Epidermal melanocyte (primary cell): ENCODE data around the gene CCNDBP1.
"Not testable (repeated sequence)": the region's sequence is repeated elsewhere in the genome, so short reads cannot be mapped to it uniquely, and the experiment has no call there.

Source experiments
- DNase-seq: peaks from one replicate; pipeline ENCODE4 v3.0.0; 2011; ENCODE audit warnings: low spot score; ENCODE audit not compliant: insufficient read length

The CCNDBP1 gene

DNA sequence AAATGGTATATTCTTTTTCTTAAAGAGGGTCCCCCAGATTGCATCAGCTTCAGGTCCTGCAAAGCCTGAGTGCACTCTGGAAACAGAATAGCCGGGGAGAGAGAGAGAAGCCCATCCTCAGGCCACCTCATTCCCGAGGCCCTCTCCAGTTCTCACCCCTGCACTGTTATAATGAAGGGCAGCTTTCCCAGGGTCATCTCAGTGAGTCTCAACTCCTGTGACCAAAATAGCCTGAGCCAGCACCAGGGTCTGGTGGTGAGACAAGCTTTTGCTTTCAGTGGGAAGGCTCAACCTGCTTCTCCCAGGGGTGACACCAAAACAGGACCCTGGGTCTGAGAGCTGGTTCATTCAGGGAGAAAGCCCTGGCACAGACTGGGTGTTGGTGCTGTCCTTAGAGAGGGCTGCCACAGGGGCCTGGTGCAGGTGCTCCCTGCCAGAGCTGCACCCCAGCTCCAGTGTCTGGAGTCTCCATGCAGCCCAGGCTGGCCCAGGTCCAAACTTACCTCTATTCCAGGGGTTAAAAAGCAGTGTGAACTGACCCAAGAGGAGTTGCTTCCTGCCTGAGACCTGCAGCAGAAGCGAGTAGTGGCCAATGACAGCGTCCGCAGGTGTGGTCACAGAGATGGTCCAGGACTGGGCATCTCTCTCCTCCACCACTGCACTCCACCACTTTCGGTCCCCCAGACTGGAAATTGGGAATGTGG is 29.5 kb downstream of the CCNDBP1 start:
- no peak for DNase-seq

DNA sequence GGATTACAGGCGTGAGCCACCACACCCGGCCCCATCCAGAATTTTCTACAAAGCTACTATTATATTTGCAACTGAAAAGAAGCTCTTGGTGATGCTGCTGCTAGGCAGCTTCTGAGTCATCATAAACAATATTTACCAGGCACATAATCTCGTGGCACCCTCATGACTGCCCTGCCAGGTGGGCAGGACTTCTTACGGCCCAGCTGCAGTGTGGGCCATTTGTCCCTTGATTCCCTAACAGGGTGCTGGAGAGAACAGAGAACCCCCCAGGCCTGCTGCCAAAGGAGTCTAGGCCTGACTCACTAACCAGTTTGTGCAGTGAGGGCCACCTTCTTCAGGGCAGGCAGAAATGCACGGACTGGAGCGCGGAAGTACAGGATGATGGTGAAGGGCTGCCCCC is 30.8 kb downstream of the CCNDBP1 start:
- DNase-seq, result no peak

DNA sequence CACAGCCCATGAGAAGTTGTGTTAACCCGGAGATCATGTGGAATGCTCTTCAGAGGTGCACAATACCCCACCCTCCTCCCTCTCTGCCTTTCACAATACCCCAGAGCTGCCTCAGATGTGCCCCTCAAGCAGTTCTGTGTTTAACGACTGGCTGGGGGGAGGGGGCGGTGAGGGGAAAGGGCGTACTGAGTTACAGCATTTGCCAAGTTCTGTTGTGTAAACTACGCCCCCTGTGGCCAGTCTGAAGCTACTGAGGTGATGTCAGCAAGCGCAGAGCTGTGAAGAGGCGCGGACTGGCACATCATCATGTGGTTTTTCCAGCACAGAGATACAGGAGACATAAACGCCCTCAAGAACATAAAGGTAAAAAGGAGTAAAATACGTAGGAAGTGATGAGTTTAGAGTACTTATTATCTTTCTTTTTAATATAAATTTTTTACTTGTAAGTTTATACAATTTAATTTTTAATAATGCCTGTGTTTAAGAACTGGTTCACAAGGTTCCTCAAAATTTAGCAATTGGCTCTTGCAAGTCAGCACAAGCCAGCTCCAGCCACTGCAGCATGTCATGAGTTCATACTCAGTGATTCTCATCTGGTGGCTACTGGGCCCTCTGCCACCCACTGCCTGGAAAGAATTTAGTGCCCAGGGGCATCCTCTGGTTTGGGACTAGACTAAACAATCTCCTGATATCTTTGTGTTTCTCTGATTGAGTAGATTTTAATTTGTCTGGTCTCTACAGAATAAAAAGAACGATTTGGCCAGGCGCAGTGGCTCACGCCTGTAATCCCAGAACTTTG is 33.9 kb downstream of the CCNDBP1 start:
- DNase-seq, result peak; percentile 71

DNA sequence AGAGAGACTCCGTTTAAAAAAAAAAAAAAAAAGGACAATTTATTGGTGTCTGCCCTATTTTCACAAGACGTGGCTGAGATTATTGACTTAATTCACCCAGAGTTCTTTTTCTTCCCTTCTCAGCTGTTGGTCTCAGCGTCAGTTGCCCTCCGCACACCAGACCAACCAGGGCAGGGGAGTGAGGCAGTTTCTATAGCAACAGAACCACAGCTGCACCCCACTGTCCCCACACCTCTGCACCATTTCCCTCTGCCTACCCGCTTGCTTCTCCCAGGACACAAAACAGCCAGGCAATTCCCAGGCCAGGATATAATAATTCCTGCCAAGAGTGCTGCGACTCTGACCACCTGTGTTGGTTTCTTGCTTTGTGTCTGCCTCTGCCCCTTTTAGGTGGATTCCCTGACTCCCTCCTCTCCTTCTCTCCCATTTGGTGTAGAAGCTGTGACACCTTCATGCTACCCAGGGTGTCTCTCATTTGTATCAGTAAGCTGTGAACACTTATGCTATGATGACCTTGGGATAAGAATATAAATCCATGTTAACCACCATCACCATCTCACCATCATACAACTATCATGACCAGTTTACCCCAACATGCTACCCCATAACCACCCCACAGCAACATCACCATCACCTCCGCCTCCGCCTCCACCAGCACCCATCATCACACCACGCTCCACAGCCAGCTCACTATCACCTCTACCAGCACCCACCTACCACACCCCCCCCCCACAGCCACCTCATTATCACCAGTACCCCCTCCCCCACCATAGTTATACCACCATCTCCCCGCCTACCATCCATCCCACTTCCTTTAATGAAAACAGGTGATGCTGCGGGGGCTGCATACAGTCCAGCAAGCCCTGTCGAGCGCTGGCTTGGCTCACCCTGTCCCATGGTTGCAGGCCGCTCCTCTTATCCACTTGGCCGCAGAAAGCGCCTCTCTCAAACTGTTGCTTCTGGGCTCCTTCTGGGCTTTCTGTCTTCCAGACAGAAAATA is 35.0 kb downstream of the CCNDBP1 start:
- no peak for DNase-seq

DNA sequence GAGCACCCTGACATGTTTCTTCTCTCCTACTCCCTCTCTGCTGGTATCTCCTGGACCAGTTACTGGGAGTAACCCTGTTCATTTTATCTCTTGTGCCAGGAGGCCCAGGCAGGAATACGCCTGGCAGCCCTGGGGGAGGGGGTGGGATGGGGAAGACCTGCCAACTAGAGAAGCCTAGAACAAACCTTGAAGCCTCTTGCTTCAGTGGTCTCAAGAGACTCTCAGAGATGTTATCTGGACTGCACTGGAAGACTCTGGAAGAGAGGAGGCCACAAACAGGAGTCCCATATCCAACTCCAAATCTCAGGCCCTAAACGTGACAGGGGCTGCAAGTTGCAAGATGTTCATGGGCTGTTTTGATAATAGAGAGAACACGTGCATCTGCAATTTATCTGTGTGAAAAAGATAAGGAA is 35.8 kb downstream of the CCNDBP1 start, which contains the start of gene EPB42:
Gene EPB42, minus strand, starts transcription at position 28 of the 413 bp plus-strand sequence. CDS start 193 bp downstream, outside the sequence.
- DNase-seq, result no peak

DNA sequence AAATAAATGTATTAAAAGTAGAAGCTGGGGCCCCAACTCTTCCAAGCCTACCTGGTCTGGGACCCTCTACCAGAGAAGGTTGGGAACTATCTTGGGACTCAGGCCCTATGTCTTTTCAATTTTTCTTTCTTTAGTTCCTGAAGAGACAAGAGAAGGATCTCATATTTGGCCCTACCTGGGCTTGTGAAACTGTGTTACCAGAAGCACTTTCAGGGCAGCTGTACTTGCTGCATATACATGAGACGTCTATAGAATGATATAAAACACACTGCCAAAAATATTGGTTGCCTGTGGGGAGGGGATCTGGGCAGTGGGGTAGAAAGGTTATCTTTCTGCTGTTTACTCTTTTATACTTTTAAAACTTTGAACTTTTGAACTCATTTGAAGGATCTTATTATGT is 36.2 kb downstream of the CCNDBP1 start:
- DNase-seq, result no peak

DNA sequence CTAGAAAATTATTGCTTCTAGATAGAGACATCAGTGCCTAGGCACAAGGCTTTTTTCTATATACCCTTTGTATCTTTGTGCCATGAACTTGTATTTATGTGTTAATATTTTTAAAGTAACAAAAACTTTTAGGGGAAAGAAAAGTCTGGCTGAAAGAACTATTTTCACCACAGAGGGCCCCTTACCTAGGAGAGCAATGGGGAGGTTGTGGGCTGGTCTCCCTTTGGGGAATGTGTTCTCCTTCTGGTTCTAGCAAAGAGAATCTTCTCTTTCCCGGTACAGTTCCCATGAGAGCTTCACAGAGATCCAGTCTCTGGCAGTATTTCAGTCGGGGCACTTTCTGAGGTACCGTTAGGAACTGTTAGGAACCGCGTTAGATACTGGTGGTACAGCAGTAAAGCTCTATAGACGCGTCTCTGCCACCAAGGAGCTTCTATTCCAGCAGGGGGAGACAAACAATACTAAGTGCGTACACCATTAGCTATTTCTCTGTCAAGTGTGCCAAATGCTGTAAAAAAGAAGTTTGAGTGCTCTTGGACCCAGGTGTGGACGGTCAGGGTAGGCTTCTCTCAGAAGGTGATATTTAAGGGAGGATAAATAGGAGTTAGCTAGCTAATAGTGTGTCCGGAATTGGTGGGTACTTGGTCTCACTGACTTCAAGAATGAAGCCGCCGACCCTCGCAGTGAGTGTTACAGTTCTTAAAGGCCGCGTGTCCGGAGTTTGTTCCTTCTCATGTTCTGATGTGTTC is 40.2 kb downstream of the CCNDBP1 start:
- peak; percentile 68 for DNase-seq

DNA sequence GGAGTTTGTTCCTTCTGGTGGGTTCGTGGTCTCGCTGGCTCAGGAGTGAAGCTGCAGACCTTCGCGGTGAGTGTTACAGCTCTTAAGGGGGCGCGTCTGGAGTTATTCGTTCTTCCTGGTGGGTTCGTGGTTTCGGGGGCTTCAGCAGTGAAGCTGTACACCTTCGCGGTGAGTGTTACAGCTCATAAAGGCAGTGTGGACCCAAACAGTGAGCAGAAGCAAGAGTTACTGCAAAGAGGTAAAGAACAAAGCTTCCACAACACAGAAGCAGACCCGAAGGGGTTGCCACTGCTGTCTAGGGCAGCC is 40.7 kb downstream of the CCNDBP1 start:
- DNase-seq, result not testable (repeated sequence)

DNA sequence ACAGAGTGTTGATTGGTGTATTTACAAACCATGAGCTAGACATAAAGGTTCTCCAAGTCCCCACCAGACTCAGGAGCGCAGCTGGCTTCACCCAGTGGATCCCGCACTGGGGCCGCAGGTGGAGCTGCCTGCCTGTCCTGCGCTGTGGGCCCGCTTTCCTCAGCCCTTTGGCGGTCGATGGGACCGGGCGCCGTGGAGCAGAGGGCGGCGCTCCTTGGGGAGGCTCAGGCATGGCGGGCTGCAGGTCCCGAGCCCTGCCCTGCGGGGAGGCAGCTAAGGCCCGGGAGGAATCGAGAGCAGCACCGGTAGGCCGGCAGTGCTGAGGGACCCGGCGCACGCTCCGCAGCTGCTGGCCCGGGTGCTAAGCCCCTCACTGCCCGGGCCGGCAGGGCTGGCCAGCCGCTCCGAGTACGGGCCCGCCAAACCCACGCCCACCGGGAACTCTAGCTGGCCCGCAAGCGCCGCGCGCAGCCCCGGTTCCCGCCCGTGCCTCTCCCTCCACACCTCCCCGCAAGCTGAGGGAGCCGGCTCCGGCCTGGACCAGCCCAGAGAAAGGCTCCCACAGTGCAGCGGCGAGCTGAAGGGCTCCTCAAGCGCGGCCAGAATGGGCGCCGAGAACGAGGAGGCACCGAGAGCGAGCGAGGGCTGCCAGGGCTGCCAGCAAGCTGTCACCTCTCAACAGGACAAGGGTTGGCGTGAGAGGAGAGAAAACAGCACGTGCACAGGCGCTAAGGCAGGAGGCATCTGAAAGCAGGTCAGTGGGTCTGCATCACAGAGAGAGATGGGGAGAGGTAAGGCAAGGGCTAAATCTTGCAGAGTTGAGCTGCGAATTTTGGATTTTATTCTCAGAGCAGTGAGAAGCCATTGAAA is 41.5 kb downstream of the CCNDBP1 start:
- no peak for DNase-seq

DNA sequence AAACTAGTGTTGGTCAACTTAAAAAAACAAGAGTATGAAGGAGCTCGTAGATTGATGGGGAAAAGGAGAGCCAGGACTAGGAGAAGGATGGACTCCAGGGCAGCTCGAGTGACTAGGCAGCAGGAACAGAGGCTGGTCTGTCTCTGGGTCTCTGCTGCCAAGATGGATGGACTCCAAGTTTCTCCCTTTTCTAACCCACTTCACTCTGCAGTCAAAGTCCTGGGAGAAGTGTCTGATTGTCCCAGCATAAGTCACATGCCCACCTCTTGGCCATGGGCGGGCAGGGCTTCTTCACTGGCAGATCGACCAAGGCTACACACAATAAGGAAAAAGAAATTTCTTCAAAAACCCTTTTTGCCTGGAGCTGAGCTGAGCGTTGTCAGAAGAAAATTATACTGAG is 44.8 kb downstream of the CCNDBP1 start:
- peak; percentile 66 for DNase-seq

DNA sequence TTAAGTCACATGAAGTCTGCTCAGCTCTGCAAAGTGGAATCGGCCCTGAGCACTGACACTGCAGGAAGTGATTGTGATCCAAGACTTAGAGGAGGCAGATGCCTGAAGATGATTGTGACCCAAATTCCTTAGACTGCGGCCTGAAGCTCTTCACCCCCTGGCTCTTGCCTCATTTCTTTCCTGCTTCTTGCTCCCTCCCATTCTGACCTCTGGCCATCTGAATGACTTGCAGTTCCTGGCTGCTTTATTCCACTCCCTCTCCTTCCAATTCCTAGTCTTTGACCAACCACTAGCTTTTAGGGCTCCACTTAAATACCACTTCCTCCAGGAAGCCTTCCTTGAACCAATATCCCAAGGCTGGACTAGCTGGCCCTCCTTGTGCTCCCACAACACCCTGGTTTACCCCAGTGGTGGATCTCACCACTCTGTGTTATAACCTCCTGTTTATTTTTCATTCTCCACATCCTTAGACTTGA is 45.5 kb downstream of the CCNDBP1 start:
- no peak for DNase-seq

DNA sequence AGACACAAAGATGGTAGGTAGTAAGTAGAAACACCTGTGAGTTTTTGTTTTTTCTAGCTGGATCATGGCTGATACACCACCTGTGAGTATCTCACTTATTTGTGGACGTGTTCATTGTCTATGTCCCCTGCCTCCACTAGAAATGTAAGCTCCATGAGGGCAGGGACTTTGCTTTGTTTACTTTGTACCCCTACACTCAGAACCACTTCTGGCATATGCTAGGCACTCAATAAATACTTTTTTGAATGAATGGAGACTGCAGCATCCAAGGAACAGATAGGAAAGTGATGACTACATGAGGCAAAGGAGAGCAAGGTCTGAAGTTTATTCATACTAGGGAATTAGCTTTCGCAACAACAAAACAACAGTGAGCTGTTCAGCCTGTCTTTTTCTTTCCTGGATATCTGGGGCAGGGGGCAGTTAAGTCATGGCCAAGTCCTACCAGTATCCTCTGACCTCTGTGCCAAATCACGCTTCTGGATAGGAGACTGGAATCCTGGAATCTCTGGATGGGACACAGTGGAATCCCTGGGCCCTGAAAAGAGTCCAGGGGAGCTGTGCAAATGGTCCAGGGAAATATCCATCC is 47.2 kb downstream of the CCNDBP1 start:
- no peak for DNase-seq

DNA sequence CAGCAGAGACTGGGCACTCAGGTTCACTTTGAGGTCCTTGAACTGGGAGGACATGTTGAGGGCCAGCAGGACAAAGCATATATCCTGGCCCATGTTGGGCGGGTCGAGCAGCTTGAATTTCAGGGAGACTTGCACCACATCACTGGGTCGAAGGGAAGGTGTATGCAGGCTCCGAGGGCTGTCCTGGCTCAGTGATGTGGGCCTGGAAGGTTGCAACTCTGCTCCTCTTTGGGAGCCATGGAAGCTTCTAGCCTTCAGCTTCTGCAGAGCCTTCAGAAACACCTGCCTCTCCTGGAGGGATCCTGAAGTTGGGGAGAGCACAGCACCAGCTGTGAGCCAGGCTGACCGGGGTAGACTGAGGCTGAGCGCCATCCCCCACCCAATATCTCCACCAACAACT is 50.3 kb downstream of the CCNDBP1 start:
- no peak for DNase-seq

DNA sequence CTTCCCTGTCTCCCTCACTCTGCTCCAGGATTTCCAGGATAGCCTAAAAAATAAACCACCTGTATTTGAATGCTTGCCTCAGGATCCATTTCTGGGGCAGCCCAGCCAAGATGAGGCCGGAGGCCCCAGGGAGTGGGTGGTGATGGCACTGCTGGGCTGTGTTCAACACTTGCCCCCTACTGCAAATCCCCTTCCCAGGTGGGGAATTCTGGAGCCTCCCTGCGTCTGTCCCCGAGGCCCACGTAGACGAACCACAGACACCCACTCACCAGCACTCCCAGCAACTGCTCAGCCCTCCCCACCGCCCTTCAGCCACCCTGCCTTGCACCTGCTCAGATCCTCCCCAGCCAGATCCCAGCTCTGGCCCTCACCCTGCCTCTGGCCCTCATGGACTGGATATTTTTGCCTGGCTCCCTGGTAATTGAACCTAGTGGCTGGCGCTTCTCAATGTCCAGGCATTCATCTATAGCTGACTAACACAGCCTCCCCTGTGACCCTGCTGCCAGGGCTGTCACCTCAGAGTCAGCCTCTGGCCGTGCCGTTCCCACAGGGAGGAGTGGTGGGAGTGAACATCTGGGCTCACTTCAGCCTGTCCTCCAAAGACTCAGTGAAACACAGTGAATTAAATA is 52.8 kb downstream of the CCNDBP1 start:
- DNase-seq, result no peak

DNA sequence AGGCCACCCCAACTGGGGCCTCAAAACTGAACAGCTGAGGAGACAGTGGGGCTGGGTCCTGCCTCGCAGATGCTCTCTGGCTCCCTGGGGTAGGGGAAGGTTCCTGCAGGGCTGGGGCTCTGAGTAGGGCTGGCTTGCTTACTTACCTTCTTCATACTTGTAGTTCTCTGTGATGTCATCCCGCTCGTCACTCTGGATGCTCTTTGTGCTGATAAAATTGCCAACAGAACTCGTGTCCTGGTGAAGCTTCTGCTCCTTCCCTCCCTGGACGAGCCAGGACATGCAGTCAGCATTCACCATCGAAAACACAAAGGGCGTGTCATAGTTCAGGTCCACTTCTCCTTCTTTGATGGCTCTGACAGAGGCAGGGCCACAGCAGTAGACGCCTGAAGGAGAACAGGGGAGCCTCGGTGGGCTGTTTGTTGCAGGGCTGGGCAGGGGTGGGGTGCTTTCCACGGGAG is 53.5 kb downstream of the CCNDBP1 start:
- no peak for DNase-seq

DNA sequence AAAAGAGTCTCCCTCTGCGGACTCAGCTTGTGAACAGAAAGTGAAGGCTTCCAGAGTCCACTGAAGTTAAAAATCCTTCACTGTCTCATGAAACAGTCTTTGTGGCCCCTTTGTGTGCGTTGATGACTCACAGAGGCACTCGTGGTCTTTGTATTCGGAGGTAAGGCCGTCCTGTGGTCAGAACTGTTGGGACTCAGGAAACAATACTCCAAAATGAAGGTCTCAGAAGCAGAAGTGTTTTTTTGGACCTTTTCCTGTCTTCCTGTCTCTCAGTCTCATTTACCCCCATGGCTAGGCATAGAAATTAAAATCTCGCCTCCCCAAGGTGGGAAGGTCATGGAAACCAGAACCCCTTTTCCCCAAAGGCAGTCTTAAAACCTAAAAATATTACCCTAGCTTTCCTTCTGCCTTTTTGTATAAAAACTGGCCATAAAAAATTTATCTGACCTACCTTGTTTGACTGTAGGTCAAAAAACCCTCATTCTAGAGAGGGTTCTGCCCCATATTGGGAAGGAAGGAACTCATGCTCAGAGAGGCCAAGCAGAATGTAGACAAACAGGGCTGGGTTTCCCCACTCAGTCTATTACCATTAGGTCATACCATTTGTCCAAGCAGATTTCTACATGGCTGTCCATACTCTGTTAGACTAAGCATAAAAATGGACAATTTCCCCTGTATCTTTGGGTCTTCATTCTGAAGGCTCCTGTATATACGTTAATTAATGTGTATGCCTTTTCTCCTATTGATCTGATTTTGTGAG is 54.7 kb downstream of the CCNDBP1 start:
- DNase-seq, result no peak

DNA sequence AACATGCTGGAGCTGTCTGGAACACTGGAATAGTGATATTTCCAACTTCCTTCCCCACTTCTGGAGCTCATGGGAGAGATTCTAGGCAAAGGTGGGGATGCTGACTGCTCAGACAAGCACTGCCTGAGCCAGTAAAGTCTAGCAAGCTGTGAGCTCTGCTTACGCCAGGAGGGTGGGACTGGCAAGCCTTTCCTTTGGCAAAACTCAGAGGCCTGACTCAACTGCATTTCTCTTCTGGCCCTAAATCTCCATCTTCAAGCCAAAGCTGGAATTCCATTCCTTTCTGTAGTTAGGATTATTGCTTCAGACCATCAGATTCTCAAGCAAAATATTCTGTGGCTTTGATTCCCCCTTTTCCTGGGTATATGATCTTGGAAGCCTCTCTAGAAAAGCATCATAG is 55.9 kb downstream of the CCNDBP1 start:
- no peak for DNase-seq

DNA sequence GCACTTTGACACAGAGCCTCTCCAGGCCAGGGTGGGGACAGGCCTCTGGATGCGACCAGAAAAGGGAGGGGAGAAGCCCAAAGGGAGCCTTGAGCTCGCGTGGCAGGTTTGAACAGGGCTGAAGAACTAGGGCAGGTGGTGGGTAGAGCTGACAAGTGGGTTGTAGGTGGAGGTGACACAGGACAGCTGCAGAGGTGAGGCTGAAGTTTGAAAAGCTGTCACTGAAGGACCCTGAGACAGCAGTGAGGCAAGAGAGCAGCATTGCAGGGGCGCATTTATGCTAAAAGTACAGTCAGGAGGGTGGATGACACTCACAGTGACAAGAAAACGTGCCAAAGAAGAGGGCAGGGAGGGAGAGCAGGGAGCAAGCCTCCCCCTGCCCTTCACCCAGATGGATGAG is 57.4 kb downstream of the CCNDBP1 start:
- no peak for DNase-seq
